ENCODE data around the gene FCRLB. TPM values are rescaled to one million over a fixed set of nuclear protein-coding genes. Genes with fewer than 3 reads are reported as not detected.

FCRLB gene
- total and polyA plus RNA-seq, 2 experiments from 2014 or later, result 1.7 to 2.9 TPM

DNA sequence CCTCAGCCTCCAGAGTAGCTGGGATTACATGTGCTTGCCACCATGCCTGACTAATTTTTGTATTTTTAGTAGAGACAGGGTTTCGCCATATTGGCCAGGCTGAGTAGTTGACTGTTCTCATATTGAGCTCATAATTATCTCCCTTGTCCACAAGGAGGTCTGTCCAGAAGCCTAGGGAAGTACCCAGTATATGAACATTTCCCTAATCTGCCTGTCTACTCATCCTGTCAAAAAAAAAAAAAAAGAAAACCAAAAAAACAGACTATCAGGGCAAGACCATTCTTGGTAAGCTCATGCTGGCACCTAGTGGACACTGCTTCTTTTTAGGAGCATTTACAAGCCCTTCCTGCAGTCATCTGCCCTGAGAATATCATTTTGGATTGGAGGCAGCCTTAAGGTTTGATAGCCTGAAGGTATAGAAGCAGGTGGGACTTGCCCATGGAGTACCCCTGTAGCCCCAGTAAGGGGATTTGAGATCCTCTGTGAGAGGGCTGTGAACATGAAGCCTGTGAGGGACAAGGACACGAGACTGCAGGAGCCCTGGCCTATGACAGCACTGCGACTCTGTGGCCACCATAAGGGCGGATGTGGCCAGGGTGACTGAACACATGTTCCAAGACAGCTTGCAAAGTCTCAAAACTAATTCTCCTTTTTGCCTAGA lies 17.4 kb downstream of the FCRLB start:
- H3K4me1 ChIP-seq (ENCODE audit: low read depth), result no peaks in the 10 kb centered on the region
- TF ChIP-seq, protein P1, sequence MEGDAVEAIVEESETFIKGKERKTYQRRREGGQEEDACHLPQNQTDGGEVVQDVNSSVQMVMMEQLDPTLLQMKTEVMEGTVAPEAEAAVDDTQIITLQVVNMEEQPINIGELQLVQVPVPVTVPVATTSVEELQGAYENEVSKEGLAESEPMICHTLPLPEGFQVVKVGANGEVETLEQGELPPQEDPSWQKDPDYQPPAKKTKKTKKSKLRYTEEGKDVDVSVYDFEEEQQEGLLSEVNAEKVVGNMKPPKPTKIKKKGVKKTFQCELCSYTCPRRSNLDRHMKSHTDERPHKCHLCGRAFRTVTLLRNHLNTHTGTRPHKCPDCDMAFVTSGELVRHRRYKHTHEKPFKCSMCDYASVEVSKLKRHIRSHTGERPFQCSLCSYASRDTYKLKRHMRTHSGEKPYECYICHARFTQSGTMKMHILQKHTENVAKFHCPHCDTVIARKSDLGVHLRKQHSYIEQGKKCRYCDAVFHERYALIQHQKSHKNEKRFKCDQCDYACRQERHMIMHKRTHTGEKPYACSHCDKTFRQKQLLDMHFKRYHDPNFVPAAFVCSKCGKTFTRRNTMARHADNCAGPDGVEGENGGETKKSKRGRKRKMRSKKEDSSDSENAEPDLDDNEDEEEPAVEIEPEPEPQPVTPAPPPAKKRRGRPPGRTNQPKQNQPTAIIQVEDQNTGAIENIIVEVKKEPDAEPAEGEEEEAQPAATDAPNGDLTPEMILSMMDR (IDR thresholded peaks at IDR 0.05; ENCODE audit: low read depth, low read length), result peak; percentile 66

DNA sequence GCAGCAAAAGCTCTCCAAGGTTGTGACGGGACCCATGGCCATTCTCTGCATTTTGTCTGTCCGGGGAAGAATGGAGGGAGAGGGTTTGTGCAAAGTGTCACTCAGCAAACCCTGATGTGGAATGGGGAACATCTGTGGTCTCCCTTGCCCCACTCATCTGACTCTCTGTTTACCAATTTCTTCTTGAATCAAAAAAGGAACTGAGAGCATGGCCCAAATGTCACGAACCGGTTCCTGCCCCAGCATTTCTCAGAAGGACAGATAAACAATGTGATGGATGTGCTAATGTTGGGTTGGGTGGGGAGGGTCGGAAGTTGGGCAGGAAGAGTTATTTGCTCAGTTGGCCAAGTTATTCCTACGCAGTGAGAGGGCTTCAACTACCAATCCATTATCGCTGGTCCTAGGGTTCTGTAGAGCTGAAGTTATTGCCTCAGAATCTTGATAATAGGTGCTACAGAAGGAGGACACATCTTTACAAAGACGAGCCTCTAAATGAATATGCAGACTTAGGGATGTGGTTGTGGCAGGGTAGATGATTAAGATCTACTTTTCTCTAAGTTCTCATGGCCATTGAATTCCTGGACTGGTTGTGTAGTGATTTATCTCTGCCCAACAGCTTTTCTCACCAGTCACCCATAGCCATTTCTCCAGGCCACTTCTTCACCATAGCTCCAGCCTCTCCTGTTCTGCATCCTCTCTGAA lies 18.7 kb downstream of the FCRLB start:
- no peak overlapping the region for H3K4me3 ChIP-seq
- DNase-seq (ENCODE audit: low read depth in 1 of 2, low spot score in 1 of 2), result no peak
- H3K4me1 ChIP-seq (ENCODE audit: low read depth), result no peaks in the 10 kb centered on the region
- TF ChIP-seq, protein P1 (IDR thresholded peaks at IDR 0.05; ENCODE audit: low read depth, low read length), result no peak
- no peaks in the 10 kb centered on the region for H3K9me3 ChIP-seq (ENCODE audit: low read depth)
- no peaks in the 10 kb centered on the region for H3K36me3 ChIP-seq
- H3K27ac ChIP-seq, result no peak overlapping the region
- peaks cover 8% of the 10 kb centered on the region for H3K27me3 ChIP-seq

More for the DNA sequence above, 17.4 kb downstream of the FCRLB start:
- Histone ChIP-seq H3K36me3 (no peaks in the 10 kb centered on the region), H3K9me3 (ENCODE audit: low read depth) (no peaks in the 10 kb centered on the region), H3K4me3 (no peak overlapping the region), H3K27me3 (peaks cover 7% of the 10 kb centered on the region), H3K27ac (no peak overlapping the region)
- peak; percentile 49 to 85 for DNase-seq (ENCODE audit: low read depth in 1 of 2, low spot score in 1 of 2)

DNA sequence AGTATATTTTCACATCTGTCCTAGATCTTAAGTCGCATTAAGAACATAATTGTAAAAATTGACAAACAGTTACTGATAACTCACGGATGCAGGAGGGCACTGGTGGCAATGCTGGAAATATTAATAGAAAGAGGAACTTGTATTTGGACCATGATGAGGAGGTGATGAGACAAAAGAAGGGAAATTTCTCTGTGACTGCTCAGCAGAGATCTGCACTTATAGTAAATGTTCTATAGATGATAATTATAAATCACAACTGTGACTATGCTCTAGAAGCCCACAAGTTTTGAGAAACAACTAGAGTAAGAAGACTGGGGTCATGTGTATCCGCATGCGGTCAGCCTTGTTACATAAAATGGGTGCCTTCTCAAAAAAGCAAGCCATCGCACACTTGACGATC lies 19.6 kb downstream of the FCRLB start:
- Histone ChIP-seq H3K27me3 (peaks cover 8% of the 10 kb centered on the region), H3K4me1 (ENCODE audit: low read depth) (no peaks in the 10 kb centered on the region), H3K36me3 (no peaks in the 10 kb centered on the region), H3K4me3 (no peak overlapping the region), H3K27ac (no peak overlapping the region), H3K9me3 (ENCODE audit: low read depth) (no peaks in the 10 kb centered on the region)
- TF ChIP-seq, protein P1 (IDR thresholded peaks at IDR 0.05; ENCODE audit: low read depth, low read length), result no peak
- no peak for DNase-seq (ENCODE audit: low read depth in 1 of 2, low spot score in 1 of 2)

DNA sequence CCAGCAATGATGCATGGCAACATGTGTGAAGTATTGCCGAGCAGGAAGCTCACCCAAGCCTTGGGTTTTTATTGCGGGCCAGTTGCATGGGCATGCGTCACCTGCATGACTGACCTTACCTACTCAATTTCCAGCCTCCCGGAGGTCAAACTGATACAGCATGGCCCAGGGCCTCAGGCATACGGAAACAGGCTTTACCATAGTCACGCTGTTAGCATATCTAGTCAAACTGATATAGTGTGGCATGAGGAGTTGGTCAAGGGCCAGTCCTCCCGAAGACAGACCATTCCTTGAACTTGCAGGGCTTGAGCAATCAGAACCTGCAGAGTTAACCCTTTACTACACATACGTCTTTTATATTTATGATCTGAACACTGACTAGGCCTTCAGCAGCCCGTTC lies 21.9 kb downstream of the FCRLB start:
- Histone ChIP-seq H3K4me3 (no peak overlapping the region), H3K9me3 (ENCODE audit: low read depth) (no peaks in the 10 kb centered on the region), H3K4me1 (ENCODE audit: low read depth) (no peaks in the 10 kb centered on the region), H3K36me3 (no peaks in the 10 kb centered on the region), H3K27ac (no peak overlapping the region), H3K27me3 (peaks cover 8% of the 10 kb centered on the region)
- DNase-seq (ENCODE audit: low read depth in 1 of 2, low spot score in 1 of 2), result peak in 1 of 2 donors; percentile 69
- TF ChIP-seq, protein P1 (IDR thresholded peaks at IDR 0.05; ENCODE audit: low read depth, low read length), result no peak

DNA sequence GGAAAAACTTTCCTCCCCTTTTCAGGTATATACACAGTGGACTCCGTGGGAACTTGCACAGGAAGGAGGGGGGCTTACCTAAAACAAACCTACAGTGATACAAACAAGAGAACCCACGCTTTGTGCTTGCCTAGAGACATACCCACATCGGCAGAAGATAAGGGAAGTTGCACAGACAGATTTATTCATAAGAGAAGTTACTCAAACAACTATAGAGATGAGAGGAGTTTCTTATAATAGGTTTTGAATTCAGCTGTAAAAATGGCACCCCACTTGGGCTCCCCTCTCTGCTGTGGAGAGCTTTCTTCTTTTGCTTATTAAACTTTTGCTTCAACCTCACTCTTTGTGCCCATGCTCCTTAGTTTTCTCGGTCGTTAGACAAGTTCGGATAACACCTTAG lies 26.5 kb downstream of the FCRLB start:
- no peak overlapping the region for H3K27ac ChIP-seq
- no peaks in the 10 kb centered on the region for H3K9me3 ChIP-seq (ENCODE audit: low read depth)
- peaks cover 8% of the 10 kb centered on the region for H3K27me3 ChIP-seq
- TF ChIP-seq, protein P1 (IDR thresholded peaks at IDR 0.05; ENCODE audit: low read depth, low read length), result no peak
- no peak overlapping the region for H3K4me3 ChIP-seq
- DNase-seq (ENCODE audit: low read depth in 1 of 2, low spot score in 1 of 2), result no peak
- peaks cover 6% of the 10 kb centered on the region for H3K4me1 ChIP-seq (ENCODE audit: low read depth)
- H3K36me3 ChIP-seq, result peaks cover 14% of the 10 kb centered on the region
